ENCODE measurements around the gene SLC12A3.
"Not testable (repeated sequence)": the region's sequence is repeated elsewhere in the genome, so short reads cannot be mapped to it uniquely, and the experiment has no call there.

Gene SLC12A3

DNA sequence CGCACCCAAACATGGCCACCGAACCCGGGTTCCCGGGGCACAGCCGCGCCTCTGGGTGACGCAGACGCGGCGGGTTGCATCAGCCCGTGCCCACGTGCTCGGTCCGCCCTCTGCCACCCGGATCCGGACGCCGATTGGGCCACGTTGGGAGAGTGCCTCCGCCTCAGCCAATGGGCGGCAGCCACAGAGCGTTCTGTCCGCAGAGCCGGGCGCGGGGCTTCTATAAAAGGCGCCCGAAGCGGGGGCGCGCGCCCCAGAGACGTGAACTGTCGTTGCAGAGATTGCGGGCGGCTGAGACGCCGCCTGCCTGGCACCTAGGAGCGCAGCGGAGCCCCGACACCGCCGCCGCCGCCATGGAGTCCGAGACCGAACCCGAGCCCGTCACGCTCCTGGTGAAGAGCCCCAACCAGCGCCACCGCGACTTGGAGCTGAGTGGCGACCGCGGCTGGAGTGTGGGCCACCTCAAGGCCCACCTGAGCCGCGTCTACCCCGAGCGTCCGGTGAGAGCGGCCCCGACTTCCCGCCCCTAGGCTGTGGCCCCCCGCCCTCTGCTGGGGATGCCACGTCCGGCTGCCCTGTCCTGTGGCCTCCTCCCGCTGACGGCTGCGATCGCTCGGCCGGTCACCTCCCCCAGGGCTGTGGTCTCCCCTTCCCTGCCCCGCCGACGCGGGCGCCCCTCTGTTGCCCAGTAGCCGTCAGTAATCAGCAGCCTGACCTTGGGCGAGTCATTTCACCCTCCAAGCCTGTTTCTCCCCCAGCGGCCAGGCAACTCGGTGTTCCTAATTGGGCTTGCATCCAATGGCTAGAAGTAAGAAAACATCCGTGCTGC is 67.1 kb downstream of the SLC12A3 start, which contains the start of gene HERPUD1:
HERPUD1 (plus strand) TSS at position 251 of the 829 bp plus-strand sequence; CDS start at position 354, 103 bp downstream.
- Histone ChIP-seq H3K27me3 (ENCODE audit: control insufficient read depth in 2 of 2, insufficient read depth in 2 of 2, low read length in 2 of 2) (no peaks in the 10 kb centered on the region), H3K4me3 (ENCODE audit: low read length in 2 of 2) (peak within 1 kb of the TSS; percentile 77 to 98), H3K9ac (ENCODE audit: low read depth in 1 of 2, low read length in 2 of 2) (peak within 1 kb of the TSS; percentile 92 to 99), H3K4me1 (ENCODE audit: control insufficient read depth in 2 of 2, insufficient read depth in 2 of 2, low read length in 2 of 2) (peaks cover 19 to 33% of the 10 kb centered on the region in 2 donors), H3K27ac (ENCODE audit: low read depth in 2 of 2, low read length in 2 of 2) (peak within 1 kb of the TSS; percentile 99 to 100), H3K9me3 (ENCODE audit: control insufficient read depth in 2 of 2, low read length in 2 of 2) (no peaks in the 10 kb centered on the region), H3K36me3 (ENCODE audit: control insufficient read depth in 2 of 2, insufficient read depth in 2 of 2, low read length in 2 of 2) (peaks cover 29 to 31% of the 10 kb centered on the region in 2 donors)

DNA sequence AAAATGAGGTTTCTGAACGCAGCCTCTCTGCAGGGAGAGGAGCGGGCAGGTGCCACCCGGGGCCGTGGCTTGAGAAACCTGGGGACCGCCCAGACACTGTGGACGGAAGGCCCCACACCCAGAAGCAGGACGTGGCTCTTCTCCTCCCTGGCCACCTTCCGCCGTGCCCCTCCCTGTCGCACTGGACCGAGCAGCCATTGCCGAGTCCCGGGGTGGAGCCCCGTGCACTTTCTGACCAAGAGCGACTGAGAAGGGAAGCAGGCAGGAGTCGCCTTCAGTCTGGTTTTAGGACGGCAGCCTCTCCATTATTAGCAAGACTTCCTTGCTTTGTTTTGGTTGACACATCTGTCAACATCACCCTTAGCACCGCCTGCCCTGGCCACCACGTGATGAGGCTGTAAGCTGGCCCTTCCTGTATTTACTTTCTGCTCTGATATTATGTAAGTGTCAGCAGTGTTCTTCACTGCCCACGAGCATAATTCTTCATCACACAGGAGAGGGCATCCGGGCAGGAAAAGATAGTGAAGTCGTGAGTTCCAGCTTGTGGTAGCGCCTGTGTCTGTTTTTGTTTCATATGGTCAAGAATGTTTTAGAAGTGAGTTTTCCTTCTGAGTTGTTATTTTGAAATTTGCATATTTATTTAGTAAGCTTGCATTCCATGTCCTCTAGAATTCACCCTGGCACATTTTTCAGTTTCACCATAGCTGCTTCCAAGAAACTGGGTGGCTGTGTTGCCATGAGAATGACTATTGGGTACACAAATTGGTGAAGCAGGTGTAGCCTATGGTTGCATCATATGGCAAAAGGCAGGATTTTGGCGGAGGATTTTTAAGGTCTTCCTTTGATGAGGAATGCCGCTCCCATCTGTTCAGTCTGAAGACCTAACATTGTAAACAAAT is 68.0 kb downstream of the SLC12A3 start:
- H3K36me3 ChIP-seq (ENCODE audit: control insufficient read depth in 2 of 2, insufficient read depth in 2 of 2, low read length in 2 of 2) = peaks cover 38 to 39% of the 10 kb centered on the region in 2 donors

DNA sequence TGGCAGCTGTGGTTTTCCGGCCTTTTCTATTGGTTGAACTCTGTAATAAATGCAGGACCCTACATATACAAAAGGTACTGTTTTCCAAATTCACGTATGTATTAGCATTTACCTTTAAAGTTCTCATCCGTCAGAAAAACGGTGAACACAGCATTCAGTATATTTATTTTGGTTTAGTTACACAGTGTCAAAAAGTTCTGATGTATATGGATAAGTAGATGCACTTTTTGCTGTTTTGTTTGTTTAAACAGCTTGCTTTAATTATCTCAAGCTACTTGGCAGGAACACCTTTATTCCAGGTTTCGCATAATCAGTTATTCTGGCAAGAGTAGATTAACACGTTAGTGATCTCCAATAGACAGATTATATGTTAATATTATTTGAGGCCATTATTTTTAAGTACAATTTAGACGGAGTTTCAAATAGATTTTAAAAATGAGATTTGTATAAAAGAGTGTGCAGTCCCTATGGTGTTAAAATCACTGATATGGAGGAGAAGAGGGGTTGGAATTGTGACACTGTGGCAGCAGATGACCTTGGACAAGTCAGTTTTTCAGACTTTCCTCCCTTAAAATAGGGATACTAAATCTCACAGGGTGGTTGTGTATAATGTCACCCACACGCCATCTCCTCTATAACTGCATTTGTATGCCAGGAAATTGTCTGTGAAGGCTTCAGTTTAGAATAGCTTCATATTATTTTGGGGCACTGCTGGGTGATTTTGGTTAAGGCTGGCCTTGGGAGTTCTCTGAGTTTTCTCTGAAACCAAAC is 69.0 kb downstream of the SLC12A3 start:
- Histone ChIP-seq H3K27ac (ENCODE audit: low read depth in 2 of 2, low read length in 2 of 2) (peak overlapping the region; percentile 32 to 100), H3K4me3 (ENCODE audit: low read length in 2 of 2) (peak overlapping the region; percentile 77 to 98), H3K36me3 (ENCODE audit: control insufficient read depth in 2 of 2, insufficient read depth in 2 of 2, low read length in 2 of 2) (peaks cover 47 to 49% of the 10 kb centered on the region in 2 donors), H3K4me1 (ENCODE audit: control insufficient read depth in 2 of 2, insufficient read depth in 2 of 2, low read length in 2 of 2) (peaks cover 24 to 38% of the 10 kb centered on the region in 2 donors), H3K9ac (ENCODE audit: low read depth in 1 of 2, low read length in 2 of 2) (peak overlapping the region; percentile 92 to 99), H3K9me3 (ENCODE audit: control insufficient read depth in 2 of 2, low read length in 2 of 2) (no peaks in the 10 kb centered on the region), H3K27me3 (ENCODE audit: control insufficient read depth in 2 of 2, insufficient read depth in 2 of 2, low read length in 2 of 2) (no peaks in the 10 kb centered on the region)

More for the DNA sequence above, 68.0 kb downstream of the SLC12A3 start:
- H3K27me3 ChIP-seq (ENCODE audit: control insufficient read depth in 2 of 2, insufficient read depth in 2 of 2, low read length in 2 of 2) = no peaks in the 10 kb centered on the region
- H3K9ac ChIP-seq (ENCODE audit: low read depth in 1 of 2, low read length in 2 of 2) = peak overlapping the region; percentile 92 to 99
- H3K4me3 ChIP-seq (ENCODE audit: low read length in 2 of 2) = peak overlapping the region; percentile 77 to 98
- H3K27ac ChIP-seq (ENCODE audit: low read depth in 2 of 2, low read length in 2 of 2) = peak overlapping the region; percentile 99 to 100
- peaks cover 19 to 33% of the 10 kb centered on the region in 2 donors for H3K4me1 ChIP-seq (ENCODE audit: control insufficient read depth in 2 of 2, insufficient read depth in 2 of 2, low read length in 2 of 2)
- no peaks in the 10 kb centered on the region for H3K9me3 ChIP-seq (ENCODE audit: control insufficient read depth in 2 of 2, low read length in 2 of 2)

DNA sequence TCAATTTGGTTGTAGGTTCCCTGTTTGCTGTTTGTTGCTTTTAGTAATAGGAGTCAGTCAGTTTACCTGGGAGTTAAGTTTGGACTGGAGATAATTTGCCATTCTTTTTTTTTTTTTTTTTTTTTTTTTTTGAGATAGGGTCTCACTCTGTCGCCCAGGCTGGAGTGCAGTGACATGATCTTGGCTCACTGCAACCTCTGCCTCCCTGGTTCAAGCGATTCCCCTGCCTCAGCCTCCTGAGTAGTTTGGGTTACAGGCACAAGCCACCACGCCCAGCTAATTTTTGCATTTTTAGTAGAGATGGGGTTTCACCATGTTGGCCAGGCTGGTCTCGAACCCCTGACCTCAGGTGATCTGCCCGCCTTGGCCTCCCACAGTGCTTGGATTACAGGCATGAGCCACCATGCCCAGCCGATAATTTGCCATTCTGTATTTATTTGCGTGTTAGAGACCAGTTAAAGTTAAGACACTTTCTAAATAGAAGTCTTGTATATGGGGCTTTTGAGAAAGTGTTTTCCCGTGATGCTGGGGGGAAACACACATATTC is 69.7 kb downstream of the SLC12A3 start:
- H3K9ac ChIP-seq (ENCODE audit: low read depth in 1 of 2, low read length in 2 of 2) = peak overlapping the region; percentile 92 to 99
- H3K27me3 ChIP-seq (ENCODE audit: control insufficient read depth in 2 of 2, insufficient read depth in 2 of 2, low read length in 2 of 2); H3K9me3 ChIP-seq (ENCODE audit: control insufficient read depth in 2 of 2, low read length in 2 of 2): not testable (repeated sequence)
- H3K27ac ChIP-seq (ENCODE audit: low read depth in 2 of 2, low read length in 2 of 2) = peak overlapping the region in 1 of 2 donors; percentile 14
- H3K4me1 ChIP-seq (ENCODE audit: control insufficient read depth in 2 of 2, insufficient read depth in 2 of 2, low read length in 2 of 2) = peaks cover 24 to 38% of the 10 kb centered on the region in 2 donors
- peak overlapping the region; percentile 77 to 98 for H3K4me3 ChIP-seq (ENCODE audit: low read length in 2 of 2)
- peaks cover 54 to 56% of the 10 kb centered on the region in 2 donors for H3K36me3 ChIP-seq (ENCODE audit: control insufficient read depth in 2 of 2, insufficient read depth in 2 of 2, low read length in 2 of 2)

DNA sequence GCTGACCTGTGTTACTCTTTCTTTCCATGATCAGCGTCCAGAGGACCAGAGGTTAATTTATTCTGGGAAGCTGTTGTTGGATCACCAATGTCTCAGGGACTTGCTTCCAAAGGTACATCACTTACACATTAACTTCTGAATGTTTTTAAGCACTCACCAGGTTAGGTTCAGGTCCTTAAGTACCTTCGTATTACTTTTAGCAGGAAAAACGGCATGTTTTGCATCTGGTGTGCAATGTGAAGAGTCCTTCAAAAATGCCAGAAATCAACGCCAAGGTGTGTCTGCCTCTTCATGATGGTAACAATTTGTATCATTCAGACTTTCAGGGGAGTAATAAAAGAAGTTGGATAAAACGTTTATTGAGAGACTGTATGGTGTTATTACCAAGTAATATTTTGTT is 70.2 kb downstream of the SLC12A3 start:
- peaks cover 59 to 61% of the 10 kb centered on the region in 2 donors for H3K36me3 ChIP-seq (ENCODE audit: control insufficient read depth in 2 of 2, insufficient read depth in 2 of 2, low read length in 2 of 2)

DNA sequence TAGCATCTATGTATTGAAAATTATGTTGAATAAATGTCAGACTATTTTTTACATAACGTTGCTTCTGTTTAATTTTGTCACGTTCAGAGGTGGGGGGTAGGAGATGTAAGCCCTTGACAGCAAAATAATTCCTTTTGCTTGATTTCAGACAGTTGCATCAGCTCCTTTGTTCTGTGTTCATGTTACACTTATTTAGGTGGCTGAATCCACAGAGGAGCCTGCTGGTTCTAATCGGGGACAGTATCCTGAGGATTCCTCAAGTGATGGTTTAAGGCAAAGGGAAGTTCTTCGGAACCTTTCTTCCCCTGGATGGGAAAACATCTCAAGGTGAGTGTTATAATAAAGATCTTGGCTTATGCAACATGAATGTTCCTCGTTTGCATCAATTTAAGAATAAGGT is 71.5 kb downstream of the SLC12A3 start:
- H3K9ac ChIP-seq (ENCODE audit: low read depth in 1 of 2, low read length in 2 of 2) = no peak overlapping the region
- H3K9me3 ChIP-seq (ENCODE audit: control insufficient read depth in 2 of 2, low read length in 2 of 2) = no peaks in the 10 kb centered on the region
- H3K36me3 ChIP-seq (ENCODE audit: control insufficient read depth in 2 of 2, insufficient read depth in 2 of 2, low read length in 2 of 2) = peaks cover 71 to 74% of the 10 kb centered on the region in 2 donors
- peak overlapping the region in 1 of 2 donors; percentile 14 for H3K4me3 ChIP-seq (ENCODE audit: low read length in 2 of 2)
- H3K27ac ChIP-seq (ENCODE audit: low read depth in 2 of 2, low read length in 2 of 2) = no peak overlapping the region
- H3K4me1 ChIP-seq (ENCODE audit: control insufficient read depth in 2 of 2, insufficient read depth in 2 of 2, low read length in 2 of 2) = peaks cover 14 to 25% of the 10 kb centered on the region in 2 donors
- H3K27me3 ChIP-seq (ENCODE audit: control insufficient read depth in 2 of 2, insufficient read depth in 2 of 2, low read length in 2 of 2) = no peaks in the 10 kb centered on the region

More for the DNA sequence above, 70.2 kb downstream of the SLC12A3 start:
- Histone ChIP-seq H3K9me3 (ENCODE audit: control insufficient read depth in 2 of 2, low read length in 2 of 2) (no peaks in the 10 kb centered on the region), H3K27me3 (ENCODE audit: control insufficient read depth in 2 of 2, insufficient read depth in 2 of 2, low read length in 2 of 2) (no peaks in the 10 kb centered on the region), H3K4me1 (ENCODE audit: control insufficient read depth in 2 of 2, insufficient read depth in 2 of 2, low read length in 2 of 2) (peaks cover 24 to 38% of the 10 kb centered on the region in 2 donors), H3K4me3 (ENCODE audit: low read length in 2 of 2) (peak overlapping the region; percentile 51 to 98), H3K9ac (ENCODE audit: low read depth in 1 of 2, low read length in 2 of 2) (peak overlapping the region in 1 of 2 donors; percentile 92), H3K27ac (ENCODE audit: low read depth in 2 of 2, low read length in 2 of 2) (peak overlapping the region in 1 of 2 donors; percentile 10)

DNA sequence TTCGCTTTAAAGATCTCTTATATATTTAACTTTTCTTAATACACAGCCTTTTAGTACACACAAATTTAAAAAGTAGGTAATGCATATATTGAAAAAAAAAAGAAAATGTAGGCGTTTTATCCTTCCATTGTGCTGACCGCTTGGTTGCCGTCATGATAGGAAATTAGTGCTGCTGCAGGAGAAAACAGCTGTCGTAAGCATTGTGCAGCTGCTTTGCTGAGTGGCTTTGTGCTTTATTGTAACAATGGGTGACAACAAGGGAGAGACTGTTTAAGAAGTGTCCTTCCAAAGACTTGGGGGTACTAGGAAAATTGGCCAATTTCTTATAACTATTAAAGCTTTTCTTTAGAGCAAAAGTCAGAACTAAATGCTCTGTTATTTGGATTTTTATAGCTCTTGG is 71.9 kb downstream of the SLC12A3 start:
- H3K4me3 ChIP-seq (ENCODE audit: low read length in 2 of 2) = no peak overlapping the region
- no peak overlapping the region for H3K9ac ChIP-seq (ENCODE audit: low read depth in 1 of 2, low read length in 2 of 2)
- H3K9me3 ChIP-seq (ENCODE audit: control insufficient read depth in 2 of 2, low read length in 2 of 2) = no peaks in the 10 kb centered on the region
- H3K27ac ChIP-seq (ENCODE audit: low read depth in 2 of 2, low read length in 2 of 2) = no peak overlapping the region
- peaks cover 75 to 78% of the 10 kb centered on the region in 2 donors for H3K36me3 ChIP-seq (ENCODE audit: control insufficient read depth in 2 of 2, insufficient read depth in 2 of 2, low read length in 2 of 2)
- no peaks in the 10 kb centered on the region for H3K27me3 ChIP-seq (ENCODE audit: control insufficient read depth in 2 of 2, insufficient read depth in 2 of 2, low read length in 2 of 2)
- peaks cover 12 to 23% of the 10 kb centered on the region in 2 donors for H3K4me1 ChIP-seq (ENCODE audit: control insufficient read depth in 2 of 2, insufficient read depth in 2 of 2, low read length in 2 of 2)

DNA sequence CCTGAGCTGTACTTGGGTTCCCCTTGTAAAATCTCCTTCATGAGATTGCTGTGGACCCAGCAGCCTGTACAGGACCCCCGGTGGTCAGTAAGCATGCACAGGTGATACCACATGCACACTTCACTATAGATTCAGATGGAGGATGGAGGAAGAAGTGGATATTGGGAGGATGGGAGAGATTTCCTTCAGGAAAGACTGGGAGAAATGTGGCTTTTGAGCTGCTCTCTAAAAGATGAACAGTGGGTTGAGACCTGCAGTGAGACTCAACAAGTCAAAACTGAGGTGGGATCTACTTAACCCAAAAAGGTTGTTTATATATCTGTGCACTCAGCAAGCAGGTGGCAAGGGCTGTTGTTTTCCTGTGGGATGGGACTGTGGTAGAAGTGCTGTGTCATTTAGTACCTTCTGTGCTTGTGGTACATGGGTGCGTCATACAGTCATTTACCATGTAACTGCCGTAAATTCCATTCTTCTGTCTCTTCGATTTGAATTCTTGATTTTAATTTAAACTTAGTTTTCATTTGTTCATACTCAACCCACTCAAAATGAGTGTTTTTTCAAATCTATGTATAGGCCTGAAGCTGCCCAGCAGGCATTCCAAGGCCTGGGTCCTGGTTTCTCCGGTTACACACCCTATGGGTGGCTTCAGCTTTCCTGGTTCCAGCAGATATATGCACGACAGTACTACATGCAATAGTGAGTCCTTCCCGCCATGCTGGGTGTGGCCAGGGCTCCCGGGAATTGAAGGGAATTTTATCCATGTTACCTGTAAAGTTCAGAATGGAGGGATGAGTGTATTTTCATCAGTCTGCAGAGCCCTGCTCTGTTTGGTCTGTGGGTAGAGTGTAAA is 73.9 kb downstream of the SLC12A3 start:
- peaks cover 12 to 17% of the 10 kb centered on the region in 2 donors for H3K4me1 ChIP-seq (ENCODE audit: control insufficient read depth in 2 of 2, insufficient read depth in 2 of 2, low read length in 2 of 2)
- no peaks in the 10 kb centered on the region for H3K27me3 ChIP-seq (ENCODE audit: control insufficient read depth in 2 of 2, insufficient read depth in 2 of 2, low read length in 2 of 2)
- H3K9ac ChIP-seq (ENCODE audit: low read depth in 1 of 2, low read length in 2 of 2) = no peak overlapping the region
- peaks cover 91 to 95% of the 10 kb centered on the region in 2 donors for H3K36me3 ChIP-seq (ENCODE audit: control insufficient read depth in 2 of 2, insufficient read depth in 2 of 2, low read length in 2 of 2)
- no peak overlapping the region for H3K27ac ChIP-seq (ENCODE audit: low read depth in 2 of 2, low read length in 2 of 2)
- no peak overlapping the region for H3K4me3 ChIP-seq (ENCODE audit: low read length in 2 of 2)
- no peaks in the 10 kb centered on the region for H3K9me3 ChIP-seq (ENCODE audit: control insufficient read depth in 2 of 2, low read length in 2 of 2)
